GM18867 (cell line): ENCODE measurements around the gene FGG.
"Not testable (repeated sequence)": the region's sequence is repeated elsewhere in the genome, so short reads cannot be mapped to it uniquely, and the experiment has no call there.

Experiments used
- ATAC-seq: cut with Tn5 transposase; IDR thresholded peaks from one replicate; pipeline ENCODE4 v1.9.1; 2021; ENCODE audit warnings: mild to moderate bottlenecking, moderate library complexity; ENCODE audit not compliant: unreplicated experiment

Gene FGG

DNA sequence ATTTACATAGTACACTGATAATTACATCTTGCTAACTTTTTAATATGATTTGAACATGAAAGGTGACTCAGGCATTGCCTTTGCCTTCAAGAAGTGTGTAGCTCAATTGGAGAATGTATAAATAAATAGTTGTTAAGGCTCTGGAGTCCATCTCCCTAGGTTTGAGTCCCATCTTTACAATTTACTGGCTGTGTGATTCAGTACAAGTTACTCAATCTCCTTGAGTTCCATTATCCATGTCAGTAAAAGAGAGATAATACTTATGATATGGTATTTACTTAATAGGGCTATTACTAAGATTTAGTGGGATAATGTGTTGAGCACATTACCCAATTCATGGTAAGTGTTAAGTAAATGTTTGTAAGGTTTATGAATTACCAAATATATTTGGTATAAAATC, 1.9 kb upstream of the FGG start:
- ATAC-seq = no peak

DNA sequence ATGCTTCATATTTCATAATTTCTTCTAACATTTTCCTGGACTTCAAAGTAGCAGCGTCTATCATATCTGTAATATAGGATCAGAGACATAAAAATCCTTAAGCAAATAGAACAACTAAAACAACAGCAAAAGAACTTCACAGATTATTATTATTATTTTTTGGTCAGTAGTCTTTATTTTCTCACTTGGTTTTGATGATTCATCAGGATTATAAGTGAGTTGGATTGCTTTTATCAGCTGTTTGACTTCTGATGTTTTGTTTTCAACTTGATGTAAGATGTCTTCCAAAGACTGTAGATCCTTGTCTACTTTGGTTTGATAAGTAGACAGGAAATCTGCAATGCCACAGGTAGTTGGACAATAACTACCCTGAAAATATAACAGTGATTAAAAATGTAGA, 623 bp downstream of the FGG start:
- no peak for ATAC-seq

DNA sequence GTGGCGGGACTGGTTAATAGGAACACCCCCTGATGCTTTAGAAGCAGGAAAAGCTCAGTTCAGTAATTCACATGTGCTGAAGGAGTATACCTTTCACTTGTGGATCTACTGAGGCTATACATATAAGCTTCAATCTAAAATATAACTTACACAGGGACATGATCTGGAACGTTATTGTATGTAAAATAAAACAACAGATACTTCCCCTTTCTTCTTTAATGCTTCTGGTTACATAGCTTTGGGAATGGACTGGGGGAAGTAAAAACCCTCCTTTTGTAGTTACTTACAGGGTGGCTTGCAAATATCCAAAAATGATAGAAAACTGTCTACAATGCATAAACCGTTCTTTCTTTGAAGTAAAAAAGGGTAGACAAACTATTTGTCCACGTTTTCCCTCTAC, 1.9 kb downstream of the FGG start:
- no peak for ATAC-seq

DNA sequence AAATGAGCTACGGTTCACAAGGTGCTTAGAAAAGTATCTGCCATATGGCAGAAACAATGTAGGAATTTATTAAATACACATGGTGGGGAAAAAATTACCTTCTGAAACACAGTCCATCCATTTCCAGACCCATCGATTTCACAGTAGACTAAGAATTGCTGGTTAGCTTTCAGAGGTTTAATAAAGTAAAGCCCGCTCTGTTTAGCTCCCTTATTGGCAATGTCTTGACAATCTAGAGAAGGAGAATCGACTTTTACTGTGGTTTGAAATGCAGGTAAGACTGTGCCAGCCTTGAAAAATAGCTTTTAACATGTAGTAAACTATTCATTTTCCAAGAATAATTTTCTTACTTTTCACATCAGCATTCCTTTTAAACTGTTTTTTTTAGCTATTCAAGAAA, 2.9 kb downstream of the FGG start:
- no peak for ATAC-seq

DNA sequence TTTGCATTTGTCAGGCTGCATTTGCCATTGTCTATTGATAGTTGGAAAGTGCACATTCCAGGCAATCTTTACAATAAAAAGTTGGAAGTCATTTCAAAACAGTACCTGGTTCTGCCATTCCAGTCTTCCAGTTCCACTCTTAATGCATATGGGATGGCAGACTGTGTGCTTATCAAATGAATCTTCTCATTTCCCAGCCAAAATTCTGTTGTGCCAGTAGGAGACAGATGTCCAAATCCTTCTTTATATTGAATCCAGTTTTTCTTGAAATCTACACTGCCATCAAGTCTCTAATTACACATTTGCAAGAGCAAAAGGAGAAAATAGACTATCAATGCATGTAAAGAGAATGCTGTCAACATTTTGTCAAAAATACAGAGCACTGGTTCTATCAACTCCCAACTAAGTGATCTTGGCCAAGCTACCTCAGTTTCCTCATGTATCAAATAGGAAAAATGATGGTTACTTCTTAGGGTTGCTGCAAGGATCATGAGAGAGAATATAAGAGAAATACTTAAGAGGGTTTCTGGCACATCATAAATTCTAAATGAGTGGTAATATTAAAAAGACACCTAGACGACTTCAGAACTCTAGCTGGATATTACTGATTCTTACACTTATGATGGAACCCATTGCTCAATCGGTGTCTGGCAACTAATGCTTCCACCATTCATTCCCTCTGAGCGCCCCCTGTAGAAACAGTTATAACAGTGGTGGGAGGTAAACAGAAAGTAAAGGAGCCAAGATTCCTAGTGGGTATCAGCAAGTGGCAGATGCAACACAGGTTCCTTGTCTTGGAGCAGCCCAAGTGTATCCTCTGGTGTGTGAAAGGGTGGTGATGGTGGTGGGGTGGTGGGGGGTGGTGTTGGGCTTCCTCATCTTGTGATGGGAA, 3.8 kb downstream of the FGG start:
- no peak for ATAC-seq

DNA sequence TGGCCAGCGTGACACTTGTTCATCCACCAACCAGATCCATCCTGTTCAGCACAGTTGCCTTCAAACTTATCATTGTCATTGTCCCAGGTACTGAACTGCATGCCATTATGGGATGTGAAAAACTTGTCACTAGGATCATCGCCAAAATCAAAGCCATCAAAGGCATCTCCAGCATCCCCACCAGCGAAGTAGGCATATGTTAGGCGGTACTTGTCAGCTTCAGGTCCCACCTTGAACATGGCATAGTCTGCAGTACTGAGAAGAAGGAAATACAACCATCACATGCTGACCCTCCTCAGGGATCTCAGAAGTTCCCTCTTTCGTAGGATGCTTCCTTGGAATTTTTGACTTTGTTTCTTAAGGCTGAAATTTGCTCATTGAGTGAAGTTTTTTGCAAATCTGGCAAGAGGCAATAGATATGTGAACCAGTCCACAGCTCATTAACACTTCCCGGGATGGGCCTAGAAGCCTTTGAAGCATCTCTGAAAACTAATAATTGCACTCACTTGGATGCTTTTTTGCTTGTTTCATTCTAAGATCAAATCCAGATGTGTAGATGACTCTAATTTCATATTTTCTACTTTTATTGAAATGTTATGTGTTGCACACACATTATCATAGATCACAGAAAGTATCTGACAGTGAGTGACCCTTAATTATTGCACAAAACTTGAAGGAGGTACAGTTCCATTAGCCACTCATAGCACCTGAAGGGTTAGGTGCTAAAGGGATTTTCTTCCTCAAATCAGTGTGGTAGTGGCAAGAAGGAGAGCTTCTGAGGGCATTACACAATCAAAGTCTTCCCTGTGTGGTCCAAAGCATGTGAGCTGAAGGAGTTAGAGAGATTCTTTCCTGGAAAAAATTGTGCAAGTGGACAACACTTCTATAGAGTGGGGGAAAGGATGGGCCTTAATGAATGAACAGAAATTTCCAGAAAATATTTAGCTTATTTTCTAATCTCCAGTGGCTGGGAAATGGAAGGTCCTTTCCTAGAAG, 5.4 kb downstream of the FGG start:
- ATAC-seq = no peak

DNA sequence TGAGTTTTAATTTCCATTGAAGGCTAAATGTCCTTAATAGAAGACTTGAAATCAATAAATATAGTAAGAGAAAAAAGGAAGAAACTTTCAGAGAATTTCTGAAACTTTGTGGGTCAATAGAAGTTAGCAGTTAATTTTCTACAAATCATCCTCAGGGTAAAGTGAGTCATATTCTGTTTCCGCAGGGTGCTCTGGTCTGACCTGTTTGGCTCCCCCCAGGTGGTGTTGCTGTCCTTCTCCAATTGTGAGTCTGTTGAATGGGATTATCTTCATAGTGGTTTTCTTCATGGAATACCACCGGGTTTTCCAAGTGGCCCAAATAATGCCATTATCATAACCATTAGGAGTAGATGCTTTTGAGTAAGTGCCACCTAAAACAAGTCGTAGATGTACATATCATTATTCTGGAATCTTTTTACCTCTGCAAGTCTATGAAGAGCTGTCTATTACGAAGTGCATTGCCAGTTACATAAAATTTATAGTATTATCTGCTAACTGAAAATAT, 7.7 kb downstream of the FGG start:
- ATAC-seq = no peak

DNA sequence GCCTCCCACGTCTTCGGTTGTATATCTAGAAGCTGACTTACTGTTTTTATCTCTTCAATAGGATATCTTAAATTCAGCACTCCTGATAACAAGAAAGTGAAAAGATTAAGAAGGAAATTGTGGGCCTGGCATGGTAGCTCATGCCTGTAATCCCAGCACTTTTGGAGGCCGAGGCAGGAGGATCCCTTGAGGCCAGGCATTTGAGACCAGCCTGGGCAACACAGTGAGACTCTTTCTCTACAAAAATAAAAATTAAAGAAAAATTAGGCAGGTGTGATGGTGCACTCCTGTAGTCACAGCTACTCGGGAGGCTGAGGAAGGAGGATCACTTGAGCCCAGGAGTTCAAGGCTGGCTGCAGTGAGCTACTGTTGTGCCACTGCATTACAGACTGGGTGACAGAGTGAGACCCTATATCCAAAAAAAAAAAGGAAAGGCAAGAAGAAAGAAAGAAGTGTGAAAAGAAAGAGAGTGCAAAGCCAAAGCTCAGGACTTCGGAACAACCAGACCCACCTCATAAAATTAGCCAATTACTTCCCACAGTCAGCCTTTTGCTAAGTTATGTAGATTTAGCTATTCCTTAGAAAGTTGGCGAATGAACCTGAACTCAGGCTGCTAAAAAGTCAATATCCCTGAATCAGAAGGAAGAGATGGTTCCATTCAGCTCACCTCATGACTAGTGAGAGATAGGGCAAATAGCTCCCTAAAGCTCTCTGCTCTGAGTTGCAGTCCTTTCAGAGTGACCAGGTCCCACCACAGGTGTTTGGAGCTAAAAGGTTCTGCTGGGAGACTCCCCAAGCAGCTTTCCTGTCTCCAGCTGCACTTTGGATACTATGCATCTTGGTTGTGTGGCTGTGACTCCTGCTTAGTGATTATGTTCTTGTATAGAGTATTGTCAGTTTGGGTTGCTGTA, 9.2 kb downstream of the FGG start:
- ATAC-seq = no peak

DNA sequence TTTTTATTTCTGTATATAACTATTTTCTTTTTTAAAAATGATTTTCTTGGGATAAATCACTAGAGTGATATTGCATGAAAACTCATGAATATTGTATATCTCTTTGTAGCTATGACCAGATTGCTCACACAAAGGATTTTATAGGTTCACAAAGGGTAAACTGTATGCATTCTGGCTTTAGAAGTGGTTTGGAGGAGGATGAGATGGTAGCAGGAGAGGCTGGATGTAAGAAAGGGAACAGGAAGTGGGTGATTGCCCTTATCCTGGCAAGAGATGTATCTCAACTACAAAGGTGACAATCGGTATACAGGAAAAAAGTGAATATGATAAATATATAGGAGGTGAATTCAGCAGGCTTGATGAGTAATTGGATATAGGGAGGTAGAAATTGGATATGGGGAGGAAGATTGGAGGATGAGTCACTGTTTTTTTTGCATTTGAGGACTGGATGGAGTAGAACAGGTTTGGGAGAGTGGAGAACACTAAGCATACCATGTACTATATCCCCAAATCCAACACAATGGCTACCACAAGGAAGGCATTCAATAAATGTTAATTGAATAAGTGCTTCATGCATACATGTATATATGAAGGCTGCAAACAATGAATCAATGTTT, 9.9 kb downstream of the FGG start:
- no peak for ATAC-seq

DNA sequence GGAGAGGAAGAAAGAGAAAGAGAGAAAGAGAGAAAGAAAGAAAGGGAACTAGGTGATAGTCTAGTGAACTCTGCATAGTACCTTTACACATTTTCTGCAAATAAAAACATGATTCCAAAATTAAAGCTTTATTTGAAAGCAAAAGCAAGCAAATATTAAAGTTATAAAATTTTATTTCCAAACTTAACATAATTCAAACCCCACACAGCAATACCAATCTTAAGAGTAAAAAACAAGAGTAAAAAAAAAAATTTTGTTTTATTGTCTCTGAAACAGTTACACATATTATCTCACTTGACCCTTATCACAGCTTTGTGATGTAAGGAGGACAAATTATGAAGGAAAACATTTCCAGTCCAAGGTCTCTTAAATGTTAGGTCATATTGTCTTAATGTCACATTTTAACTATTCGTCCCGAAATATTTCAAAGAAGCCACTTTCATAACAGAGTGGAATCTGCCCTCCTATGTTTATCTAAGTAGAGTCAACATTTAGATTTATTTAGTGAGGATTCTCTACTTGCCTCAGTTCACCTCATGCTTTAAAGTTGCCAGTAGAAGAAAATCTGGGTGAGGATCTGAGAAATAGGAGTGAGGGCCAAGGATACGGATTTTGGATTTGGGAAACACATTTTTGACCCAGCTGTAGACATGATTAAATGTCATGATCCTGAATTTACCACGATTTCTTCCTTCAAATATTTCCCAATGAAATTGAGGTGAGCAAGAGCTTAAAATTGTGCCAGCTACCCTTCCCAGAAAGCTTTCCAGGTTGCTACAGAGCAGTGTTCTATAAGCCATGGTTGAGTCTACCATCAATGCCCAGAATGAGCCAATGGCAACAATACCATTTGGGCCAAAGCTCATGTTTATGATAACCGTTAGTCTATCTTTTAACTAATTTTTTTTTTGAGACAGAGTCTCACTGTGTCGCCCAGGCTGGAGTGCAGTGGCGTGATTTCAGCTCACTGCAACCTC, 14.4 kb downstream of the FGG start:
- no peak for ATAC-seq

DNA sequence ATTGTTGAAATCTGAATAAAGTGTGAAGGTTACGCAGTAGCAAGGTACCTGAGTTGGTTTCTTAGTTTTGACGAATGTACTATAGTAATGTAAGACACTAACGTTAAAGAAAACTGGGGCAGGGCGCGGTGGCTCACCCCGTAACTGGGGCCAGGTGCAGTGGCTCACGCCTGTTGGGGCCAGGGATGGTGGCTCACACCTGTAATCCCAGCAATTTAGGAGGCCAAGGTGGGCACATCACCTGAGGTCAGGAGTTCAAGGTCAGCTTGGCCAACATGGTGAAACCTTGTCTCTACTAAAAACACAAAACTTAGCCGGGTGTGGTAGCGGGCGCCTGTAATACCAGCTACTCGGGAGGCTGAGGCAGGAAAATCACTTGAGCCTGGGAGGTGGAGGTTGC, 15.2 kb downstream of the FGG start:
- ATAC-seq = not testable (repeated sequence)

DNA sequence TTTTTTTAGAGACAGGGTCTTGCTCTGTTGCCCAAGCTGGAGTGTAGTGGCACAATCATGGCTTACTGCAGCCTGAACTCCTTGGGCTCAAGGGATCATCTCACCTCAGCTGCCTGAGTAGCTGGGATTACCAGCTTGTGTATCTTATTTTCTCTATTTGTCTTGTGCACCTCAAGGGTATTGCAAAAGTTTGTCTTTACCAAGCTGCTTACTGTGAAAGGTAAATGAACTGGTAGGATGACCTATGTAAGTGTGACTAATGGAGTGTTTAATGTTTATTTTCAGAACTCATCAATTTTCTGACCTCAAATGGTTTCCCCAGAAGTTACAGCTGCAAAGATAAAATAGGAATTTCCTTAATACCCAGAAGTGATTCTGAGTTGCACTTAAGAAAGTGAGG, 16.6 kb downstream of the FGG start:
- no peak for ATAC-seq

DNA sequence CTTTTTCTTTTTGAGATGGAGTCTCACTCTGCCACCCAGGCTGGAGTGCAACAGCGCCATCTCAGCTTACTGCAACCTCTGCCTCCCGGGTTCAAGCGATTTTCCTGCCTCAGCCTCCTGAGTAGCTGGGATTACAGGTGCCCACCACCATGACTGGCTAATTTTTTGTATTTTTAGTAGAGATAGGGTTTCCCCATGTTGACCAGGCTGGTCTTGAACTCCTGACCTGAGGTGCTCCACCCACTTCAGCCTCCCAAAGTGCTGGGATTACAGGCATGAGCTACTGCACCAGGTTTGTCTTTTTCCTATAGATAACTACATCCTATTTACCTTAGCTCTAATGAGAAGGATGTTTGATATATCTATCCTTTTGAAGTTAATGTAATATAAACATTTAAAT, 18.1 kb downstream of the FGG start:
- not testable (repeated sequence) for ATAC-seq

DNA sequence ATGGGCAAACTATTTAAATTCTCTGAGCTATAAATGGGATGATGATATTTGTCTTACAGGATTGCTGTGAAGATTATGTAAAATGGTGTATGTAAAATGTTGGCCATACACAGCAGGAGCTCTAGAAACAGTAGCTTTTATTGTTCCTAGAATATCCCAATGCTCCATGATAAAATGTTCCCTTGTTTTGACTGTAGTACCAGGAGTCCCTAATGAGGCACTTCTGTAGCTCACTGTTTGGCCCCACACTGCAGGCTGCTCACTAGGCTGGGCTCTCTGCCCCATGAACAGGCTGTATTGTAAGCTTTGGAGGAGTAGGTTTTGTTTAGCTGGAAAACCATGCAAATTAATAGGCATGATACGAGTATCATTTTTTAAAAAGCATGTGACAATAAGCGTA, 18.6 kb downstream of the FGG start:
- no peak for ATAC-seq

DNA sequence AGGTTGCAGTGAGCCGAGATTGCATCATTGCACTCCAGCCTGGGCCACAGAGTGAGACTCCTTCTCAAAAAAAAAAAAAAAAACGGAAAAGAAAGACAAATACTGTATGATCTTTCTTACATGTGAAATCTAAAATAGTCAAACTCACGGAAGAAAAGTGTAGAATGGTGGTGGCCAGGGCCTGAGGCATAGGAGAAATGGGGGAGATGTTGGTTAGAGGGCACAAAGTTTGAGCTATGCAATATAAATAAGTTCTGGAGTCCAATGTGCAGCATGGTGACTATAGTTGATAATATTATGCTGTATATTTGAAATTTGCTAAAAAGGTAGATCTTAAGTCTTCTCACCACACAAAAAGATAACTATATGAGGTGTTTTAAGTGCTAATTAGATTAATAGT, 20.6 kb downstream of the FGG start:
- no peak for ATAC-seq

DNA sequence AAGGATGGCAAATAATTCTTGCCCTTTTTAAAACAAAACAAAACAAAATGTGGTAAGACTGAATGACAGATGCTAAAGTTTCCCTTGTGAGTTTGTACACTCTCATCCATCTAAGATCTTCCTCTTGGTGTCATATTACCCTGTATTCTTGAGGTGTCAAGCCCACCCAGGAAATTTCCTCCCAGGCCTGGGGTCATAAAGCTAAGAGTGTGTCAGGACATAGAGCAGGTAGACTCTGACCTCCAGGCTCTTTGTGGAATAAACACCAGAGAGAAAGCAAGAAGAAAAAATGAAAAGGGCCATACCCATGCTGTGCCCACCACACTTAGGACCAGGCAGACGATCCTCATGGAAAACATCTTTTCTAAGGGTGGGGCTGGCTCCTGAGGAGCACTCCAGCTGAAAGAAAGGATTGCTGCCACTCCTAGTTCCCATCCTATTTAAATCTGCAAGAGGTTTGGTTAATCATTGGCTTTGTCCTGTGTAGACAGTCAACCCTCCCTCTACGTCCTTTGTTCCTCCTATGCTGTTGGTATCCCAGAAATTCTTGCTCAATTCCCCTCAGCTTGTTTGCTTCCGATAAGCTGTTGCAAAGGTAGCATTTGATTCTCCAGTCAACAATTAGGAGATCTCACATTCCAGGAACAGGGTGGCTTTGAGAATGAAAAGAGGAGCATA, 22.0 kb downstream of the FGG start, which contains the start of gene FGA:
TSS of gene FGA (minus strand) at position 414 of the 678 bp plus-strand sequence. CDS start at position 359, 55 bp downstream.
- no peak for ATAC-seq

DNA sequence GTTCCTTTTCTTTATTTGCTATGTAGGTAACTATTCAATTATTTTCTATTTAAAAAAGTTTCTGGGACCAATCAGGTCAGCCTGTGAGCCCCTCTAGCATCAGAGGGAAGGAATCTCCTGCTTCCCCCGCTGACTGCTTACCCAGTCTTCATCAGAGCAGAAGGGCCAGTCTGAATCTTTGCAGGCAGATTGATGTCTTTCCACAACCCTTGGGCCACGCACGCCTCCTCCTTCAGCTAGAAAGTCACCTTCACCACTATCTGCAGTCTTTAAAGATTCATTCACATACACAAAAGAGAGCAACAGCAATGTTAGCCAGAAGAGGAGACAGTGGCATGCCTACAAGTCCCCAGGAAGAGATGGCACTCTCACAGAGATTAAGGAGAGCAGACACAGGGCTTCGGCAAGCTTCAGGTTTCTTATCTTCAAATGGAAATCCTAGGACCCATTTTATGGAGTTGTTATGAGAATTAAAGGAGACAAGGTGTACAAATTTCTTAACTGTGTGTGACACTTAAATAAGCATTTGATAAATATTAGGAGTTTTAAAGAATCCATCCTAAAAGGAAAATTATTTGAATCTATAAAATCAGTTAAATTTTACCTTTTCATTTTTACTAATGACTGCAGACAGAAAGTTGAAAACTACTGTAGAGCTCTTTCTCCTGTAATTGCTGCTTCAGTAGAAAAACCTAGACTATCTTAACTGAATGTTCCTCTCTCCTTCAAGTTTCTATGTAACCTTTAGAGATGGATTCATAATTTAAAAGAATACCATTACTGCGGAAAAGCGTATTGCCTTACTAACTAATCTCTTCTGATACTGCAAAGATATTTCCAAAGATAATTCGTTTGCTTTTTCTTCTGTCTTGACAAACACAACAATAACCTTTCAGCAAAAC, 22.9 kb downstream of the FGG start:
- no peak for ATAC-seq
